Measurements from ENCODE around the gene TENT5C.
A peak's percentile ranks its signal among the peaks of the same experiment; 100 is the strongest.
"Not testable (repeated sequence)": the region's sequence is repeated elsewhere in the genome, so short reads cannot be mapped to it uniquely, and the experiment has no call there.

Gene TENT5C

GRCh38 chr1:117605774-117606648 lies at the start of gene TENT5C:
TSS of gene TENT5C (plus strand) at chr1:117606048. CDS start at chr1:117622869, 16,821 bp downstream.
- DNase-seq, result peak; percentile 97

- DNase-seq, result no peak
Measured at GRCh38 chr1:117556341-117556740, 49.5 kb upstream of the TENT5C start.

GRCh38 chr1:117556976-117557375 lies 48.9 kb upstream of the TENT5C start:
- DNase-seq, result no peak

- DNase-seq, result not testable (repeated sequence)
Measured at GRCh38 chr1:117558451-117558850, 47.4 kb upstream of the TENT5C start.

GRCh38 chr1:117559139-117559538 lies 46.7 kb upstream of the TENT5C start:
- DNase-seq, result no peak

- DNase-seq, result no peak
Measured at GRCh38 chr1:117559985-117560384, 45.9 kb upstream of the TENT5C start.

- no peak for DNase-seq
Measured at GRCh38 chr1:117561071-117561470, 44.8 kb upstream of the TENT5C start.

GRCh38 chr1:117561551-117561950 lies 44.3 kb upstream of the TENT5C start:
- DNase-seq, result no peak

GRCh38 chr1:117562581-117563491 lies 43.0 kb upstream of the TENT5C start:
- no peak for DNase-seq

- no peak for DNase-seq
Measured at GRCh38 chr1:117563492-117563875, 42.4 kb upstream of the TENT5C start.

- no peak for DNase-seq
Measured at GRCh38 chr1:117564227-117565075, 41.4 kb upstream of the TENT5C start.

- DNase-seq, result no peak
Measured at GRCh38 chr1:117565076-117565556, 40.7 kb upstream of the TENT5C start.

GRCh38 chr1:117565745-117566455 lies 39.9 kb upstream of the TENT5C start:
- DNase-seq, result no peak

GRCh38 chr1:117566556-117566955 lies 39.3 kb upstream of the TENT5C start:
- no peak for DNase-seq

- DNase-seq, result no peak
Measured at GRCh38 chr1:117567435-117567834, 38.4 kb upstream of the TENT5C start.

GRCh38 chr1:117567976-117568375 lies 37.9 kb upstream of the TENT5C start:
- DNase-seq, result no peak

GRCh38 chr1:117568999-117569398 lies 36.8 kb upstream of the TENT5C start:
- DNase-seq, result no peak

- DNase-seq, result no peak
Measured at GRCh38 chr1:117569856-117570255, 36.0 kb upstream of the TENT5C start.

- DNase-seq, result no peak
Measured at GRCh38 chr1:117570988-117571409, 34.8 kb upstream of the TENT5C start.

- DNase-seq, result no peak
Measured at GRCh38 chr1:117571496-117571895, 34.4 kb upstream of the TENT5C start.

- no peak for DNase-seq
Measured at GRCh38 chr1:117572546-117572945, 33.3 kb upstream of the TENT5C start.
